ENCODE measurements around the gene UGT1A9. TPM values are rescaled to one million over a fixed set of nuclear protein-coding genes. Genes with fewer than 3 reads are reported as not detected.
"Not testable (repeated sequence)": the region's sequence is repeated elsewhere in the genome, so short reads cannot be mapped to it uniquely, and the experiment has no call there.

UGT1A9 gene
- total RNA-seq, 1 experiment from 2014 or later: not detected

- H3K9ac ChIP-seq (ENCODE audit: low read length): no peak overlapping the region
These were observed 20.3 kb upstream of the UGT1A9 start for GRCh38 chr2:233651430-233651829.

GRCh38 chr2:233654501-233654900 lies 17.2 kb upstream of the UGT1A9 start:
- no peaks in the 10 kb centered on the region for H3K36me3 ChIP-seq (ENCODE audit: insufficient read depth, low read length)
- H3K79me2 ChIP-seq (ENCODE audit: low read length): no peaks in the 10 kb centered on the region
- H3K9me2 ChIP-seq (replicated peaks; ENCODE audit: insufficient read depth, low read length): no peaks in the 10 kb centered on the region
- no peaks in the 10 kb centered on the region for H3K27me3 ChIP-seq (ENCODE audit: low read length)
- no peak overlapping the region for H3K9ac ChIP-seq (ENCODE audit: low read length)
- no peak overlapping the region for H3K27ac ChIP-seq (ENCODE audit: low read length)
- no peak for DNase-seq
- no peaks in the 10 kb centered on the region for H4K20me1 ChIP-seq (ENCODE audit: insufficient read depth, low read depth, low read length)
- H3K4me1 ChIP-seq (ENCODE audit: low read length): no peaks in the 10 kb centered on the region
- no peaks in the 10 kb centered on the region for H3K9me3 ChIP-seq (ENCODE audit: low read length)
- H3K4me3 ChIP-seq (ENCODE audit: low read length): no peak overlapping the region
- no peak overlapping the region for H2AFZ ChIP-seq (ENCODE audit: low read length)
- H3K4me2 ChIP-seq (ENCODE audit: low read depth, low read length, poor library complexity, severe bottlenecking): no peak overlapping the region

More at GRCh38 chr2:233651430-233651829, 20.3 kb upstream of the UGT1A9 start:
- no peaks in the 10 kb centered on the region for H4K20me1 ChIP-seq (ENCODE audit: insufficient read depth, low read depth, low read length)
- H3K4me1 ChIP-seq (ENCODE audit: low read length): no peaks in the 10 kb centered on the region
- H2AFZ ChIP-seq (ENCODE audit: low read length): no peak overlapping the region
- no peaks in the 10 kb centered on the region for H3K9me3 ChIP-seq (ENCODE audit: low read length)
- no peak for DNase-seq
- no peaks in the 10 kb centered on the region for H3K79me2 ChIP-seq (ENCODE audit: low read length)
- H3K4me2 ChIP-seq (ENCODE audit: low read depth, low read length, poor library complexity, severe bottlenecking): no peak overlapping the region
- H3K27me3 ChIP-seq (ENCODE audit: low read length): no peaks in the 10 kb centered on the region
- H3K4me3 ChIP-seq (ENCODE audit: low read length): no peak overlapping the region
- no peaks in the 10 kb centered on the region for H3K9me2 ChIP-seq (replicated peaks; ENCODE audit: insufficient read depth, low read length)
- H3K36me3 ChIP-seq (ENCODE audit: insufficient read depth, low read length): no peaks in the 10 kb centered on the region
- H3K27ac ChIP-seq (ENCODE audit: low read length): no peak overlapping the region

- H3K4me2 ChIP-seq (ENCODE audit: low read depth, low read length, poor library complexity, severe bottlenecking): no peak overlapping the region
These were observed 16.7 kb upstream of the UGT1A9 start for GRCh38 chr2:233655043-233655442.

GRCh38 chr2:233655943-233656342 lies 15.8 kb upstream of the UGT1A9 start:
- H3K9ac ChIP-seq (ENCODE audit: low read length); H3K9me2 ChIP-seq (replicated peaks; ENCODE audit: insufficient read depth, low read length); H3K79me2 ChIP-seq (ENCODE audit: low read length); H3K27ac ChIP-seq (ENCODE audit: low read length); H3K9me3 ChIP-seq (ENCODE audit: low read length); H4K20me1 ChIP-seq (ENCODE audit: insufficient read depth, low read depth, low read length); H3K27me3 ChIP-seq (ENCODE audit: low read length); H3K4me1 ChIP-seq (ENCODE audit: low read length); H3K36me3 ChIP-seq (ENCODE audit: insufficient read depth, low read length); H2AFZ ChIP-seq (ENCODE audit: low read length); H3K4me2 ChIP-seq (ENCODE audit: low read depth, low read length, poor library complexity, severe bottlenecking); DNase-seq; H3K4me3 ChIP-seq (ENCODE audit: low read length): not testable (repeated sequence)

More at GRCh38 chr2:233655043-233655442, 16.7 kb upstream of the UGT1A9 start:
- Histone ChIP-seq H3K9me2 (replicated peaks; ENCODE audit: insufficient read depth, low read length) (no peaks in the 10 kb centered on the region), H3K9me3 (ENCODE audit: low read length) (no peaks in the 10 kb centered on the region), H3K27me3 (ENCODE audit: low read length) (no peaks in the 10 kb centered on the region), H3K36me3 (ENCODE audit: insufficient read depth, low read length) (no peaks in the 10 kb centered on the region), H3K27ac (ENCODE audit: low read length) (no peak overlapping the region), H3K79me2 (ENCODE audit: low read length) (no peaks in the 10 kb centered on the region), H3K9ac (ENCODE audit: low read length) (no peak overlapping the region), H4K20me1 (ENCODE audit: insufficient read depth, low read depth, low read length) (no peaks in the 10 kb centered on the region), H3K4me3 (ENCODE audit: low read length) (no peak overlapping the region), H2AFZ (ENCODE audit: low read length) (no peak overlapping the region), H3K4me1 (ENCODE audit: low read length) (no peaks in the 10 kb centered on the region)
- DNase-seq: no peak

GRCh38 chr2:233656443-233656842 lies 15.3 kb upstream of the UGT1A9 start:
- H2AFZ ChIP-seq (ENCODE audit: low read length): no peak overlapping the region
- H3K36me3 ChIP-seq (ENCODE audit: insufficient read depth, low read length): no peaks in the 10 kb centered on the region

GRCh38 chr2:233658610-233659009 lies 13.1 kb upstream of the UGT1A9 start:
- Histone ChIP-seq H3K4me1 (ENCODE audit: low read length) (no peaks in the 10 kb centered on the region), H3K79me2 (ENCODE audit: low read length) (no peaks in the 10 kb centered on the region), H3K4me3 (ENCODE audit: low read length) (no peak overlapping the region), H4K20me1 (ENCODE audit: insufficient read depth, low read depth, low read length) (no peaks in the 10 kb centered on the region), H2AFZ (ENCODE audit: low read length) (no peak overlapping the region), H3K36me3 (ENCODE audit: insufficient read depth, low read length) (no peaks in the 10 kb centered on the region), H3K9ac (ENCODE audit: low read length) (no peak overlapping the region), H3K9me2 (replicated peaks; ENCODE audit: insufficient read depth, low read length) (no peaks in the 10 kb centered on the region), H3K27ac (ENCODE audit: low read length) (no peak overlapping the region), H3K4me2 (ENCODE audit: low read depth, low read length, poor library complexity, severe bottlenecking) (no peak overlapping the region), H3K9me3 (ENCODE audit: low read length) (no peaks in the 10 kb centered on the region), H3K27me3 (ENCODE audit: low read length) (no peaks in the 10 kb centered on the region)
- DNase-seq: no peak

More at GRCh38 chr2:233656443-233656842, 15.3 kb upstream of the UGT1A9 start:
- Histone ChIP-seq H3K4me3 (ENCODE audit: low read length) (no peak overlapping the region), H3K9me2 (replicated peaks; ENCODE audit: insufficient read depth, low read length) (no peaks in the 10 kb centered on the region), H3K9ac (ENCODE audit: low read length) (no peak overlapping the region), H3K9me3 (ENCODE audit: low read length) (no peaks in the 10 kb centered on the region), H3K27ac (ENCODE audit: low read length) (no peak overlapping the region), H3K27me3 (ENCODE audit: low read length) (no peaks in the 10 kb centered on the region), H3K4me2 (ENCODE audit: low read depth, low read length, poor library complexity, severe bottlenecking) (no peak overlapping the region), H3K79me2 (ENCODE audit: low read length) (no peaks in the 10 kb centered on the region), H4K20me1 (ENCODE audit: insufficient read depth, low read depth, low read length) (no peaks in the 10 kb centered on the region), H3K4me1 (ENCODE audit: low read length) (no peaks in the 10 kb centered on the region)
- no peak for DNase-seq

- H3K9ac ChIP-seq (ENCODE audit: low read length): no peak overlapping the region
- no peaks in the 10 kb centered on the region for H3K9me2 ChIP-seq (replicated peaks; ENCODE audit: insufficient read depth, low read length)
- no peak for DNase-seq
- no peaks in the 10 kb centered on the region for H3K36me3 ChIP-seq (ENCODE audit: insufficient read depth, low read length)
- H3K4me2 ChIP-seq (ENCODE audit: low read depth, low read length, poor library complexity, severe bottlenecking): no peak overlapping the region
- H3K79me2 ChIP-seq (ENCODE audit: low read length): no peaks in the 10 kb centered on the region
- H3K4me1 ChIP-seq (ENCODE audit: low read length): no peaks in the 10 kb centered on the region
- H2AFZ ChIP-seq (ENCODE audit: low read length): no peak overlapping the region
- H3K27me3 ChIP-seq (ENCODE audit: low read length): no peaks in the 10 kb centered on the region
- H3K27ac ChIP-seq (ENCODE audit: low read length): no peak overlapping the region
- H3K4me3 ChIP-seq (ENCODE audit: low read length): no peak overlapping the region
- no peaks in the 10 kb centered on the region for H4K20me1 ChIP-seq (ENCODE audit: insufficient read depth, low read depth, low read length)
- no peaks in the 10 kb centered on the region for H3K9me3 ChIP-seq (ENCODE audit: low read length)
These were observed 7.8 kb upstream of the UGT1A9 start for GRCh38 chr2:233663911-233664310.

GRCh38 chr2:233668605-233669260 lies 3.0 kb upstream of the UGT1A9 start:
- Histone ChIP-seq H3K4me2 (ENCODE audit: low read depth, low read length, poor library complexity, severe bottlenecking) (no peak overlapping the region), H3K4me3 (ENCODE audit: low read length) (no peak overlapping the region), H3K9me3 (ENCODE audit: low read length) (no peaks in the 10 kb centered on the region), H3K36me3 (ENCODE audit: insufficient read depth, low read length) (no peaks in the 10 kb centered on the region), H2AFZ (ENCODE audit: low read length) (no peak overlapping the region), H3K27ac (ENCODE audit: low read length) (no peak overlapping the region), H3K9me2 (replicated peaks; ENCODE audit: insufficient read depth, low read length) (no peaks in the 10 kb centered on the region), H3K4me1 (ENCODE audit: low read length) (peaks cover 4% of the 10 kb centered on the region; the same call in 1 of the 2 replicates), H3K27me3 (ENCODE audit: low read length) (no peaks in the 10 kb centered on the region), H4K20me1 (ENCODE audit: insufficient read depth, low read depth, low read length) (no peaks in the 10 kb centered on the region), H3K79me2 (ENCODE audit: low read length) (no peaks in the 10 kb centered on the region), H3K9ac (ENCODE audit: low read length) (no peak overlapping the region)
- no peak for DNase-seq
